GM23338 (cell line): ENCODE data around the gene NUBPL. TPM values are rescaled to one million over a fixed set of nuclear protein-coding genes. Genes with fewer than 3 reads are reported as not detected.

Experiments used
- ATAC-seq: fragments of 200-7000 bp; cut with Tn5 transposase; 3 replicates; pipeline ENCODE4 v1.9.1; 2020
- DNase-seq: peaks from one replicate; pipeline ENCODE4 v3.0.0-alpha.2; 2015; ENCODE audit warnings: low spot score
- H2AFZ ChIP-seq: fragments of 200-600 bp; sonication (generic); 2 replicates; pipeline ENCODE4 v1.8.0; 2016; ENCODE audit warnings: antibody characterized with exemption, mild to moderate bottlenecking, moderate library complexity
- H3F3A ChIP-seq: fragments of 200-600 bp; sonication (generic); replicated peaks from 2 replicates; pipeline ENCODE4 v1.8.0; 2017; ENCODE audit warnings: antibody characterized with exemption, mixed run types, low read depth
- H3K27ac ChIP-seq: fragments of 200-600 bp; sonication (generic); 2 replicates; pipeline ENCODE4 v1.6.1; 2016; ENCODE audit warnings: low read depth
- H3K27me3 ChIP-seq: fragments of 200-600 bp; sonication (generic); 2 replicates; pipeline ENCODE4 v1.8.0; 2016; ENCODE audit warnings: mild to moderate bottlenecking, mixed run types, moderate library complexity; ENCODE audit not compliant: insufficient read depth
- H3K36me3 ChIP-seq: fragments of 200-600 bp; sonication (generic); 2 replicates; pipeline ENCODE4 v1.8.0; 2016; ENCODE audit warnings: mild to moderate bottlenecking; ENCODE audit not compliant: insufficient read depth
- H3K4me1 ChIP-seq: fragments of 200-600 bp; sonication (generic); 2 replicates; pipeline ENCODE4 v1.8.0; 2016; ENCODE audit warnings: mild to moderate bottlenecking, moderate library complexity; ENCODE audit not compliant: insufficient read depth
- H3K4me2 ChIP-seq: fragments of 200-600 bp; sonication (generic); 2 replicates; pipeline ENCODE4 v1.7.1; 2017; ENCODE audit warnings: mixed run types
- H3K4me3 ChIP-seq: fragments of 200-600 bp; sonication (generic); 2 replicates; pipeline ENCODE4 v1.6.1; 2016; ENCODE audit warnings: mixed run types
- H3K79me2 ChIP-seq: fragments of 200-600 bp; sonication (generic); replicated peaks from 2 replicates; pipeline ENCODE4 v1.8.0; 2017; ENCODE audit warnings: mild to moderate bottlenecking; ENCODE audit not compliant: insufficient read depth
- H3K9me2 ChIP-seq: fragments of 200-600 bp; sonication (generic); 2 replicates; pipeline ENCODE4 v1.8.0; 2017; ENCODE audit not compliant: insufficient read depth
- H4K20me1 ChIP-seq: fragments of 200-600 bp; sonication (generic); replicated peaks from 2 replicates; pipeline ENCODE4 v1.8.0; 2017; ENCODE audit warnings: mild to moderate bottlenecking; ENCODE audit not compliant: insufficient read depth
- H3K27ac Mint-ChIP-seq: 2 replicates; pipeline ENCODE4 v1.8.0; 2020; ENCODE audit warnings: inconsistent platforms, mild to moderate bottlenecking, moderate library complexity, mixed read lengths
- H3K27me3 Mint-ChIP-seq: 3 replicates; pipeline ENCODE4 v1.8.0; 2022; ENCODE audit warnings: low read depth, mild to moderate bottlenecking, moderate library complexity, mixed read lengths, inconsistent platforms; ENCODE audit not compliant: insufficient read depth, poor library complexity
- H3K36me3 Mint-ChIP-seq: 3 replicates; pipeline ENCODE4 v1.8.0; 2021; ENCODE audit warnings: low read depth, mild to moderate bottlenecking, inconsistent platforms, moderate library complexity, mixed read lengths
- H3K4me1 Mint-ChIP-seq: 3 replicates; pipeline ENCODE4 v1.8.0; 2020; ENCODE audit warnings: mild to moderate bottlenecking, inconsistent platforms, mixed read lengths
- H3K4me3 Mint-ChIP-seq: 3 replicates; pipeline ENCODE4 v1.8.0; 2021; ENCODE audit warnings: moderate library complexity, mild to moderate bottlenecking, inconsistent platforms, mixed read lengths
- H3K9me3 Mint-ChIP-seq: 3 replicates; pipeline ENCODE4 v1.8.0; 2020; ENCODE audit warnings: moderate library complexity, mild to moderate bottlenecking, inconsistent platforms, mixed read lengths
- CREB1 ChIP-seq: fragments of 250-450 bp; sonication (Bioruptor Pico); IDR thresholded peaks from 2 replicates; pipeline ENCODE4 v1.5.0; 2020; ENCODE audit warnings: low read depth, mild to moderate bottlenecking, moderate library complexity
- CTCF ChIP-seq, 2 experiments: fragments of 200-600 bp in 1 of 2; sonication (generic) in 1 of 2; conservative IDR thresholded peaks; 2 replicates each; pipeline versions ENCODE4 v1.5.1 to v1.6.1; 2016 to 2017; ENCODE audit warnings: antibody characterized with exemption in 2 of 2, low read depth in 2 of 2, mild to moderate bottlenecking in 2 of 2, moderate library complexity in 1 of 2
- EZH2 ChIP-seq: fragments of 200-600 bp; sonication (generic); IDR thresholded peaks from one replicate; pipeline ENCODE4 v1.8.0; 2017; ENCODE audit warnings: antibody characterized with exemption, mild to moderate bottlenecking, low read depth; ENCODE audit not compliant: unreplicated experiment
- EZH2phosphoT487 ChIP-seq: fragments of 200-600 bp; sonication (generic); IDR thresholded peaks from one replicate; pipeline ENCODE4 v1.8.1; 2018; ENCODE audit warnings: antibody characterized with exemption; ENCODE audit not compliant: unreplicated experiment
- POLR2AphosphoS5 ChIP-seq: IDR thresholded peaks from 2 replicates; pipeline ENCODE4 v1.6.1; 2016; ENCODE audit warnings: antibody characterized with exemption, low read depth
- ZNF114 ChIP-seq: fragments of 250-450 bp; sonication (Bioruptor Pico); IDR thresholded peaks from 2 replicates; pipeline ENCODE4 v1.5.0; 2020; ENCODE audit warnings: mild to moderate bottlenecking, moderate library complexity
- ZNF331 ChIP-seq: fragments of 250-450 bp; sonication (Bioruptor Pico); IDR thresholded peaks from 2 replicates; pipeline ENCODE4 v1.5.0; 2020; ENCODE audit warnings: low read depth, mild to moderate bottlenecking, moderate library complexity
- ZNF462 ChIP-seq: fragments of 250-450 bp; sonication (Bioruptor Pico); IDR thresholded peaks from 2 replicates; pipeline ENCODE4 v1.5.0; 2020; ENCODE audit warnings: mild to moderate bottlenecking, moderate library complexity
- polyA plus RNA-seq: library from polyadenylated mRNA; unstranded; fragments of >200 nt; fragmentation: Nextera tagmentation; extraction: Ambion mirVana; gene quantifications from 2 replicates; pipeline ENCODE4 v1.2.1, GENCODE V29; 2016
- total RNA-seq: library from RNA; depleted of rRNA; stranded (reverse); fragments of >200 nt; shearing (Covaris generic); gene quantifications from 2 replicates; pipeline ENCODE4 v1.2.3, GENCODE V29; 2014

The NUBPL gene
- total and polyA plus RNA-seq, 2 experiments from 2014 or later, result 6.1 to 20.7 TPM

GRCh38 chr14:31893221-31893757 lies 332.1 kb downstream of the NUBPL start (continued):
- TF ChIP-seq ZNF462 (CRISPR knock-in tag) (no peak), CTCF (conservative IDR thresholded peaks at IDR 0.05; ENCODE audit: low read depth in 2 of 2) (no peak)

GRCh38 chr14:31894351-31894750 lies 333.1 kb downstream of the NUBPL start:
- H3K27ac Mint-ChIP-seq, result no peak overlapping the region
- no peak for TF ChIP-seq EZH2
- TF ChIP-seq ZNF331 (CRISPR knock-in tag), result no peak
- TF ChIP-seq EZH2phosphoT487, result no peak
- TF ChIP-seq CREB1 (CRISPR knock-in tag), result no peak
- no peak for TF ChIP-seq POLR2AphosphoS5
- no peak for TF ChIP-seq ZNF114 (CRISPR knock-in tag)
- TF ChIP-seq ZNF462 (CRISPR knock-in tag), result no peak

More at GRCh38 chr14:31894351-31894750, 333.1 kb downstream of the NUBPL start:
- H3K4me2 ChIP-seq, result no peak overlapping the region
- H3K4me3 ChIP-seq, result no peak overlapping the region
- no peaks in the 10 kb centered on the region for H3K27me3 ChIP-seq
- no peaks in the 10 kb centered on the region for H3K36me3 ChIP-seq
- no peak for ATAC-seq
- H4K20me1 ChIP-seq, result no peaks in the 10 kb centered on the region
- H3K79me2 ChIP-seq, result no peaks in the 10 kb centered on the region
- H3K27ac ChIP-seq, result no peak overlapping the region
- H3K27me3 Mint-ChIP-seq, result no peaks in the 10 kb centered on the region
- peaks cover 3% of the 10 kb centered on the region; the same call in 1 of the 2 replicates for H3K4me1 ChIP-seq
- no peak for DNase-seq
- peaks cover 28% of the 10 kb centered on the region for H3K4me1 Mint-ChIP-seq
- no peaks in the 10 kb centered on the region for H3F3A ChIP-seq
- no peaks in the 10 kb centered on the region for H3K9me2 ChIP-seq
- no peak overlapping the region for H3K4me3 Mint-ChIP-seq
- no peaks in the 10 kb centered on the region for H3K36me3 Mint-ChIP-seq
- H2AFZ ChIP-seq, result peak overlapping the region; percentile 85
- H3K9me3 Mint-ChIP-seq, result no peaks in the 10 kb centered on the region
